ENCODE data around the gene SLC9A4.

SLC9A4 gene

GRCh38 chr2:102502576-102502975, 29.6 kb downstream of the SLC9A4 start:
- Histone ChIP-seq H3K27ac (ENCODE audit: low read depth, low read length) (no peak overlapping the region), H3K9me3 (ENCODE audit: control insufficient read depth, insufficient read depth, low read length) (no peaks in the 10 kb centered on the region), H3K9ac (ENCODE audit: low read depth, low read length) (no peak overlapping the region), H3K27me3 (ENCODE audit: control insufficient read depth, insufficient read depth, low read length) (no peaks in the 10 kb centered on the region), H3K4me1 (ENCODE audit: control insufficient read depth, insufficient read depth, low read length) (no peaks in the 10 kb centered on the region), H3K4me3 (ENCODE audit: low read depth, low read length) (no peak overlapping the region), H3K36me3 (ENCODE audit: control insufficient read depth, insufficient read depth, low read length) (no peaks in the 10 kb centered on the region)

GRCh38 chr2:102504833-102505232, 31.8 kb downstream of the SLC9A4 start:
- no peaks in the 10 kb centered on the region for H3K27me3 ChIP-seq (ENCODE audit: control insufficient read depth, insufficient read depth, low read length)
- no peaks in the 10 kb centered on the region for H3K36me3 ChIP-seq (ENCODE audit: control insufficient read depth, insufficient read depth, low read length)
- no peaks in the 10 kb centered on the region for H3K4me1 ChIP-seq (ENCODE audit: control insufficient read depth, insufficient read depth, low read length)
- H3K9ac ChIP-seq (ENCODE audit: low read depth, low read length) = no peak overlapping the region
- H3K4me3 ChIP-seq (ENCODE audit: low read depth, low read length) = no peak overlapping the region
- no peak overlapping the region for H3K27ac ChIP-seq (ENCODE audit: low read depth, low read length)
- no peaks in the 10 kb centered on the region for H3K9me3 ChIP-seq (ENCODE audit: control insufficient read depth, insufficient read depth, low read length)

GRCh38 chr2:102505290-102505689, 32.3 kb downstream of the SLC9A4 start:
- H3K9ac ChIP-seq (ENCODE audit: low read depth, low read length) = no peak overlapping the region
- no peaks in the 10 kb centered on the region for H3K36me3 ChIP-seq (ENCODE audit: control insufficient read depth, insufficient read depth, low read length)
- no peak overlapping the region for H3K4me3 ChIP-seq (ENCODE audit: low read depth, low read length)
- no peak overlapping the region for H3K27ac ChIP-seq (ENCODE audit: low read depth, low read length)
- no peaks in the 10 kb centered on the region for H3K4me1 ChIP-seq (ENCODE audit: control insufficient read depth, insufficient read depth, low read length)
- H3K9me3 ChIP-seq (ENCODE audit: control insufficient read depth, insufficient read depth, low read length) = no peaks in the 10 kb centered on the region
- no peaks in the 10 kb centered on the region for H3K27me3 ChIP-seq (ENCODE audit: control insufficient read depth, insufficient read depth, low read length)

- Histone ChIP-seq H3K27me3 (ENCODE audit: control insufficient read depth, insufficient read depth, low read length) (no peaks in the 10 kb centered on the region), H3K4me3 (ENCODE audit: low read depth, low read length) (no peak overlapping the region), H3K36me3 (ENCODE audit: control insufficient read depth, insufficient read depth, low read length) (no peaks in the 10 kb centered on the region)
These were observed 33.7 kb downstream of the SLC9A4 start for GRCh38 chr2:102506743-102507142.

GRCh38 chr2:102508863-102509262, 35.8 kb downstream of the SLC9A4 start:
- H3K27me3 ChIP-seq (ENCODE audit: control insufficient read depth, insufficient read depth, low read length) = no peaks in the 10 kb centered on the region
- no peaks in the 10 kb centered on the region for H3K36me3 ChIP-seq (ENCODE audit: control insufficient read depth, insufficient read depth, low read length)
- H3K4me3 ChIP-seq (ENCODE audit: low read depth, low read length) = no peak overlapping the region
- H3K9me3 ChIP-seq (ENCODE audit: control insufficient read depth, insufficient read depth, low read length) = no peaks in the 10 kb centered on the region
- peaks cover 5% of the 10 kb centered on the region; the same call in 1 of the 2 replicates for H3K4me1 ChIP-seq (ENCODE audit: control insufficient read depth, insufficient read depth, low read length)
- no peak overlapping the region for H3K9ac ChIP-seq (ENCODE audit: low read depth, low read length)
- no peak overlapping the region for H3K27ac ChIP-seq (ENCODE audit: low read depth, low read length)

More at GRCh38 chr2:102506743-102507142, 33.7 kb downstream of the SLC9A4 start:
- Histone ChIP-seq H3K4me1 (ENCODE audit: control insufficient read depth, insufficient read depth, low read length) (no peaks in the 10 kb centered on the region), H3K9me3 (ENCODE audit: control insufficient read depth, insufficient read depth, low read length) (no peaks in the 10 kb centered on the region), H3K9ac (ENCODE audit: low read depth, low read length) (no peak overlapping the region), H3K27ac (ENCODE audit: low read depth, low read length) (no peak overlapping the region)

- Histone ChIP-seq H3K9ac (ENCODE audit: low read depth, low read length) (no peak overlapping the region), H3K4me3 (ENCODE audit: low read depth, low read length) (no peak overlapping the region), H3K27me3 (ENCODE audit: control insufficient read depth, insufficient read depth, low read length) (no peaks in the 10 kb centered on the region), H3K27ac (ENCODE audit: low read depth, low read length) (no peak overlapping the region), H3K4me1 (ENCODE audit: control insufficient read depth, insufficient read depth, low read length) (peaks cover 13% of the 10 kb centered on the region; the same call in 1 of the 2 replicates), H3K36me3 (ENCODE audit: control insufficient read depth, insufficient read depth, low read length) (no peaks in the 10 kb centered on the region), H3K9me3 (ENCODE audit: control insufficient read depth, insufficient read depth, low read length) (no peaks in the 10 kb centered on the region)
These were observed 36.7 kb downstream of the SLC9A4 start for GRCh38 chr2:102509749-102510148.

GRCh38 chr2:102510791-102511575, 38.0 kb downstream of the SLC9A4 start:
- Histone ChIP-seq H3K27me3 (ENCODE audit: control insufficient read depth, insufficient read depth, low read length) (no peaks in the 10 kb centered on the region), H3K9ac (ENCODE audit: low read depth, low read length) (no peak overlapping the region), H3K27ac (ENCODE audit: low read depth, low read length) (no peak overlapping the region), H3K36me3 (ENCODE audit: control insufficient read depth, insufficient read depth, low read length) (no peaks in the 10 kb centered on the region), H3K4me1 (ENCODE audit: control insufficient read depth, insufficient read depth, low read length) (peaks cover 13% of the 10 kb centered on the region; the same call in 1 of the 2 replicates), H3K9me3 (ENCODE audit: control insufficient read depth, insufficient read depth, low read length) (no peaks in the 10 kb centered on the region), H3K4me3 (ENCODE audit: low read depth, low read length) (no peak overlapping the region)

- Histone ChIP-seq H3K4me1 (ENCODE audit: control insufficient read depth, insufficient read depth, low read length) (peaks cover 13% of the 10 kb centered on the region; the same call in 1 of the 2 replicates), H3K4me3 (ENCODE audit: low read depth, low read length) (no peak overlapping the region), H3K9me3 (ENCODE audit: control insufficient read depth, insufficient read depth, low read length) (no peaks in the 10 kb centered on the region), H3K9ac (ENCODE audit: low read depth, low read length) (no peak overlapping the region), H3K36me3 (ENCODE audit: control insufficient read depth, insufficient read depth, low read length) (no peaks in the 10 kb centered on the region), H3K27me3 (ENCODE audit: control insufficient read depth, insufficient read depth, low read length) (no peaks in the 10 kb centered on the region), H3K27ac (ENCODE audit: low read depth, low read length) (no peak overlapping the region)
These were observed 39.1 kb downstream of the SLC9A4 start for GRCh38 chr2:102512161-102512560.

- H3K4me3 ChIP-seq (ENCODE audit: low read depth, low read length) = no peak overlapping the region
- H3K4me1 ChIP-seq (ENCODE audit: control insufficient read depth, insufficient read depth, low read length) = peaks cover 13% of the 10 kb centered on the region; the same call in 1 of the 2 replicates
- no peaks in the 10 kb centered on the region for H3K27me3 ChIP-seq (ENCODE audit: control insufficient read depth, insufficient read depth, low read length)
- no peak overlapping the region for H3K9ac ChIP-seq (ENCODE audit: low read depth, low read length)
- H3K9me3 ChIP-seq (ENCODE audit: control insufficient read depth, insufficient read depth, low read length) = no peaks in the 10 kb centered on the region
- H3K27ac ChIP-seq (ENCODE audit: low read depth, low read length) = peak overlapping the region; percentile 73
- H3K36me3 ChIP-seq (ENCODE audit: control insufficient read depth, insufficient read depth, low read length) = no peaks in the 10 kb centered on the region
These were observed 40.4 kb downstream of the SLC9A4 start for GRCh38 chr2:102513355-102513939.

GRCh38 chr2:102514061-102514785, 41.2 kb downstream of the SLC9A4 start:
- Histone ChIP-seq H3K27me3 (ENCODE audit: control insufficient read depth, insufficient read depth, low read length) (no peaks in the 10 kb centered on the region), H3K36me3 (ENCODE audit: control insufficient read depth, insufficient read depth, low read length) (no peaks in the 10 kb centered on the region), H3K27ac (ENCODE audit: low read depth, low read length) (peak overlapping the region; percentile 73), H3K4me3 (ENCODE audit: low read depth, low read length) (no peak overlapping the region), H3K9me3 (ENCODE audit: control insufficient read depth, insufficient read depth, low read length) (no peaks in the 10 kb centered on the region), H3K9ac (ENCODE audit: low read depth, low read length) (no peak overlapping the region), H3K4me1 (ENCODE audit: control insufficient read depth, insufficient read depth, low read length) (peaks cover 13% of the 10 kb centered on the region; the same call in 1 of the 2 replicates)

GRCh38 chr2:102515851-102516250, 42.8 kb downstream of the SLC9A4 start:
- Histone ChIP-seq H3K36me3 (ENCODE audit: control insufficient read depth, insufficient read depth, low read length) (no peaks in the 10 kb centered on the region), H3K4me1 (ENCODE audit: control insufficient read depth, insufficient read depth, low read length) (peaks cover 13% of the 10 kb centered on the region; the same call in 1 of the 2 replicates), H3K9me3 (ENCODE audit: control insufficient read depth, insufficient read depth, low read length) (no peaks in the 10 kb centered on the region), H3K27me3 (ENCODE audit: control insufficient read depth, insufficient read depth, low read length) (no peaks in the 10 kb centered on the region), H3K27ac (ENCODE audit: low read depth, low read length) (no peak overlapping the region), H3K4me3 (ENCODE audit: low read depth, low read length) (no peak overlapping the region), H3K9ac (ENCODE audit: low read depth, low read length) (no peak overlapping the region)

All from HUES48 (cell line).